Kidney (tissue), 14 donors: Measurements from ENCODE around the gene CYB5R4. TPM values are rescaled to one million over a fixed set of nuclear protein-coding genes. Genes with fewer than 3 reads are reported as not detected.
A peak's percentile ranks its signal among the peaks of the same experiment; 100 is the strongest.

ENCODE experiments used
- DNase-seq, 5 donors: peaks; one replicate each; pipeline ENCODE4 v3.0.0-alpha.2; 2013 to 2020
- FAIRE-seq: peaks from 2 replicates; lab custom pipeline; 2012; peaks lifted over from hg19 to GRCh38; lab: Jason Lieb, UNC
- H3K27ac ChIP-seq, 2 donors: one replicate each; pipeline ENCODE4 v1.7.0; 2013; ENCODE audit warnings: low read depth in 2 of 2, low read length in 2 of 2, inconsistent platforms in 1 of 2
- H3K27me3 ChIP-seq: one replicate; pipeline ENCODE4 v1.7.1; 2013; ENCODE audit warnings: low read length, inconsistent platforms; ENCODE audit not compliant: control insufficient read depth, insufficient read depth
- H3K36me3 ChIP-seq, 3 donors: one replicate each; pipeline versions ENCODE4 v1.7.0 to v1.7.1; 2013; ENCODE audit warnings: low read length in 3 of 3, control low read depth in 1 of 3, inconsistent platforms in 1 of 3; ENCODE audit not compliant: insufficient read depth in 3 of 3, control insufficient read depth in 2 of 3
- H3K4me1 ChIP-seq, 3 donors: one replicate each; pipeline versions ENCODE4 v1.7.0 to v1.7.1; 2013; ENCODE audit warnings: low read length in 3 of 3, inconsistent platforms in 1 of 3, low read depth in 1 of 3; ENCODE audit not compliant: control insufficient read depth in 2 of 3, insufficient read depth in 2 of 3
- H3K4me3 ChIP-seq, 3 donors: one replicate each; pipeline versions ENCODE4 v1.7.0 to v1.8.1; 2013; ENCODE audit warnings: low read length in 3 of 3, control low read depth in 1 of 3, inconsistent platforms in 1 of 3
- H3K9ac ChIP-seq, 3 donors: one replicate each; pipeline versions ENCODE4 v1.7.0 to v1.7.1; 2013; ENCODE audit warnings: low read length in 3 of 3, control low read depth in 1 of 3, inconsistent platforms in 1 of 3
- H3K9me3 ChIP-seq, 3 donors: one replicate each; pipeline versions ENCODE4 v1.7.0 to v1.7.1; 2013; ENCODE audit warnings: low read length in 3 of 3, control low read depth in 1 of 3, inconsistent platforms in 1 of 3; ENCODE audit not compliant: control insufficient read depth in 2 of 3, insufficient read depth in 1 of 3
- intact Hi-C: fragments of 100-400 bp; cut with DNase I; formaldehyde crosslinking; loops from one replicate; pipeline ENCODE4 v1.11.1; 2022
- polyA plus RNA-seq: library from polyadenylated mRNA; stranded (reverse); fragments of 350-450 nt; fragmentation: Illumina TruSeq; extraction: RNeasy Lipid Tissue Mini Kit (QIAGEN cat#74804); gene quantifications from one replicate; pipeline ENCODE4 v1.2.3, GENCODE V29; 2014; ENCODE audit warnings: low read depth, low replicate concordance; ENCODE audit not compliant: insufficient read depth
- total RNA-seq: library from RNA; stranded (reverse); fragmentation: NEBNext Ultra II Directional; extraction: Animal tissue kit (Norgen Biotek cat#: 25700); gene quantifications from one replicate; pipeline ENCODE4 v1.2.1, GENCODE V29; 2021
- TF ChIP-seq, protein P1 (sequence below): IDR thresholded peaks from 3 replicates; pipeline ENCODE4 v1.5.1; 2012; ENCODE audit warnings: mild to moderate bottlenecking, moderate library complexity, borderline replicate concordance; ENCODE audit not compliant: insufficient read depth; ENCODE audit errors: extremely low read depth
- donor health status: control.
- donor health status: control.
- donor health status: control.
- donor health status: control.
- donor health status: control.
- donor health status: DM: yes; HTN: yes; CAD: no.
- donor health status: Normal renal cell carcinoma (clear cell type).

CYB5R4 gene
- total and polyA plus RNA-seq, 2 donors from 2014 or later, result 8.0 to 18.7 TPM

GRCh38 chr6:83853178-83854000, 6.1 kb upstream of the CYB5R4 start, which contains the start of gene RIPPLY2:
RIPPLY2 (plus strand) TSS chr6:83853360; CDS start chr6:83853417, 57 bp downstream.
- peaks cover 28% of the 10 kb centered on the region for H3K27me3 ChIP-seq
- H3K27ac ChIP-seq, result no peak within 1 kb of the TSS
- peak within 1 kb of the TSS in 2 of 3 donors; percentile 50 to 52 for H3K4me3 ChIP-seq
- intact Hi-C loops, result no loop called here
- no peaks in the 10 kb centered on the region for H3K9me3 ChIP-seq
- DNase-seq, result peak; percentile 32 to 72 (median 45)
- TF ChIP-seq, protein P1, sequence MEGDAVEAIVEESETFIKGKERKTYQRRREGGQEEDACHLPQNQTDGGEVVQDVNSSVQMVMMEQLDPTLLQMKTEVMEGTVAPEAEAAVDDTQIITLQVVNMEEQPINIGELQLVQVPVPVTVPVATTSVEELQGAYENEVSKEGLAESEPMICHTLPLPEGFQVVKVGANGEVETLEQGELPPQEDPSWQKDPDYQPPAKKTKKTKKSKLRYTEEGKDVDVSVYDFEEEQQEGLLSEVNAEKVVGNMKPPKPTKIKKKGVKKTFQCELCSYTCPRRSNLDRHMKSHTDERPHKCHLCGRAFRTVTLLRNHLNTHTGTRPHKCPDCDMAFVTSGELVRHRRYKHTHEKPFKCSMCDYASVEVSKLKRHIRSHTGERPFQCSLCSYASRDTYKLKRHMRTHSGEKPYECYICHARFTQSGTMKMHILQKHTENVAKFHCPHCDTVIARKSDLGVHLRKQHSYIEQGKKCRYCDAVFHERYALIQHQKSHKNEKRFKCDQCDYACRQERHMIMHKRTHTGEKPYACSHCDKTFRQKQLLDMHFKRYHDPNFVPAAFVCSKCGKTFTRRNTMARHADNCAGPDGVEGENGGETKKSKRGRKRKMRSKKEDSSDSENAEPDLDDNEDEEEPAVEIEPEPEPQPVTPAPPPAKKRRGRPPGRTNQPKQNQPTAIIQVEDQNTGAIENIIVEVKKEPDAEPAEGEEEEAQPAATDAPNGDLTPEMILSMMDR, result no peak
- no peak for FAIRE-seq
- H3K4me1 ChIP-seq, result peaks cover 0 to 9% (median 0%) of the 10 kb centered on the region in 3 donors
- H3K9ac ChIP-seq, result no peak within 1 kb of the TSS
- no peaks in the 10 kb centered on the region for H3K36me3 ChIP-seq

DNA sequence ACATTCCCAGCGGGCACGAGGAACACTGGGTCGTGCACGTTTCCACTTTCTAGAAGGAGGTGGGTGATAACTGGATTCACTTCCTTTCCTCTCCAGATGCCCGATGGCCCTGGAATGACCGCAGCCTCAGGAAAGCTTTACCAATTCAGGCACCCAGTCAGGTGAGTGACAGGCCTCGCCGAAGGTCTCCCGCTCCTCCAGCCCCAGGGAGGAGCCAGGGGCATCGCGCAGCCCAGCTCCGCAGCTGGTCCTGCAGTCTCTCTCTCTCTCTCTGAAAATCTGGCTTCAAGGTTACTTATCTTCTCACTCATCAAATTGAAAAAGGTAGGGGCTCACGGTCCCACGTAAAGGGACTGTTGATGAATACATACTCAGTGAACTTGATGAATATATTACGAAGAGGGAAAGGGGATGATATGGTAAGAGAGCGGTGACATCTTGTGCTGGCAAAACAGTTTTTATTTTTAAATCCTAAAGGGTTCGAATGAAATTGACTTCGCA, 5.4 kb upstream of the CYB5R4 start:
- H3K36me3 ChIP-seq, result no peaks in the 10 kb centered on the region
- H3K27me3 ChIP-seq, result peaks cover 28% of the 10 kb centered on the region
- no peak for FAIRE-seq
- H3K4me1 ChIP-seq, result peaks cover 0 to 12% (median 3%) of the 10 kb centered on the region in 3 donors
- no peak overlapping the region for H3K27ac ChIP-seq
- peak overlapping the region in 1 of 3 donors; percentile 52 for H3K4me3 ChIP-seq
- no peaks in the 10 kb centered on the region for H3K9me3 ChIP-seq
- TF ChIP-seq, protein P1, result no peak
- no peak overlapping the region for H3K9ac ChIP-seq
- DNase-seq, result peak in 1 of 5 donors; percentile 1
- intact Hi-C loops, result no loop called here

DNA sequence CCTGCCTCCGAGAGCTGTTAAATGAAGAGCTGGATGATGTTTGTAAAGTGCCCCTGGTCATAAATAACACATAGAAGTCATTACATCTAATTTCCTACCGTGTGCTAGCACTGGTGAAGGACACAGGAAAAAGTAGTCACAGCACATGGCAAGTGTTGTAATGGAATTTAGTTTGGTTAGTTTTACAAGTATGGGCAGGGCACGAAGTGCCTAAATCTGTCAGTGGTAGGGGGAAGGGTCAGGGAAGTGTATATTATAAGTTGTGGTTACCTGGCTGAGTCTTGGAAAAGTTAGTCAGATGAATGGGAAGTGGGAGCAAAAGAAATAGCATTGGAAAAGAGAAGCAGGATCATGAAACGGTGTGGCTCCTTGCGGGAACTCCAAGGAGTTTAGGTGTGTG, 4.7 kb upstream of the CYB5R4 start:
- DNase-seq (no peak), FAIRE-seq (no peak)
- no peaks in the 10 kb centered on the region for H3K36me3 ChIP-seq
- no peak overlapping the region for H3K27ac ChIP-seq
- H3K4me1 ChIP-seq, result peaks cover 0 to 15% (median 6%) of the 10 kb centered on the region in 3 donors
- intact Hi-C loops, result no loop called here
- H3K27me3 ChIP-seq, result peaks cover 28% of the 10 kb centered on the region
- no peak overlapping the region for H3K4me3 ChIP-seq
- no peak overlapping the region for H3K9ac ChIP-seq
- no peaks in the 10 kb centered on the region for H3K9me3 ChIP-seq
- TF ChIP-seq, protein P1, result no peak
